ENCODE data around the gene FES. TPM values are rescaled to one million over a fixed set of nuclear protein-coding genes. Genes with fewer than 3 reads are reported as not detected.

The FES gene
- total and polyA plus RNA-seq, 9 donors: 2.2 to 37.2 (median 24.8) TPM

DNA sequence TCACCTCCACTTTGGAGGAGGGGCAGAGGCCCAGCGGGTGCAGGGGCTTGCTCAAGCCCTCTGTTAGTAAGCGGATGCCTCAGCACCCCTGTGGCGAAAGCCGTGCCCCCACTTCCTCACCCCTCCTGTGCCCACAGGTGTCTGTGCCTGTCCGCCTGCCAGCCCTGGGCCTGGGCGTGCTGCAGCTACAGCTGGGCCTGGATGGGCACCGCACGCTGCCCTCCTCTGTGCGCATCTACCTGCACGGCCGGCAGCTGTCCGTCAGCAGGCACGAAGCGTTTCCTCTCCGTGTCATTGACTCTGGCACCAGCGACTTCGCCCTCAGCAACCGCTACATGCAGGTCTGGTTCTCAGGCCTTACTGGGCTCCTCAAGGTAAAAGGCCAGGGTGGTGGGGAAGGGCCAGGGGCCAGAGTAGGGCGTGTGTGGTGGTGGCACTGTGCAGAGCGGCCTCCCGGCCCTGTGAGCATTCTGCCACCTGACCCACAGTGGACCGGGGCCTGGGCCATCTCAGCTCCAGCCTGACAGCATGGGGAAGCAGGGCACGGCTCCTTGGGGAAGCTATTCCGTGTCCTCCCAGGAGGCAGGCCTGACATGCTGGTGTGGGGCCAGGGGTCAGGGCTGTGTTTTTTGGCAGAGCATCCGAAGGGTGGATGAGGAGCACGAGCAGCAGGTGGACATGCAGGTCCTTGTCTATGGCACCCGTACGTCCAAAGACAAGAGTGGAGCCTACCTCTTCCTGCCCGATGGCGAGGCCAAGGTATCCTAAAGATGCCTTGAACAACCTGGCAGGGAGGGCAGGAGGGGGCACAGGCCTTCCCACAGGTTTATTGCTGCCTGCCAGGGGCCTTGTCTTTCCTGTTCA is 27.8 kb downstream of the FES start:
- Histone ChIP-seq H3K27me3 (no peaks in the 10 kb centered on the region), H3K9me3 (no peaks in the 10 kb centered on the region), H3K27ac (no peak overlapping the region), H3K4me1 (ENCODE audit: insufficient read depth) (no peaks in the 10 kb centered on the region), H3K36me3 (no peaks in the 10 kb centered on the region), H3K4me3 (no peak overlapping the region)
- no peak for DNase-seq
- 87 to 92% (median 89%) methylated on average over 29 to 30 of the region's 30 CpGs for WGBS, 3 donors
- TF ChIP-seq, protein P1, sequence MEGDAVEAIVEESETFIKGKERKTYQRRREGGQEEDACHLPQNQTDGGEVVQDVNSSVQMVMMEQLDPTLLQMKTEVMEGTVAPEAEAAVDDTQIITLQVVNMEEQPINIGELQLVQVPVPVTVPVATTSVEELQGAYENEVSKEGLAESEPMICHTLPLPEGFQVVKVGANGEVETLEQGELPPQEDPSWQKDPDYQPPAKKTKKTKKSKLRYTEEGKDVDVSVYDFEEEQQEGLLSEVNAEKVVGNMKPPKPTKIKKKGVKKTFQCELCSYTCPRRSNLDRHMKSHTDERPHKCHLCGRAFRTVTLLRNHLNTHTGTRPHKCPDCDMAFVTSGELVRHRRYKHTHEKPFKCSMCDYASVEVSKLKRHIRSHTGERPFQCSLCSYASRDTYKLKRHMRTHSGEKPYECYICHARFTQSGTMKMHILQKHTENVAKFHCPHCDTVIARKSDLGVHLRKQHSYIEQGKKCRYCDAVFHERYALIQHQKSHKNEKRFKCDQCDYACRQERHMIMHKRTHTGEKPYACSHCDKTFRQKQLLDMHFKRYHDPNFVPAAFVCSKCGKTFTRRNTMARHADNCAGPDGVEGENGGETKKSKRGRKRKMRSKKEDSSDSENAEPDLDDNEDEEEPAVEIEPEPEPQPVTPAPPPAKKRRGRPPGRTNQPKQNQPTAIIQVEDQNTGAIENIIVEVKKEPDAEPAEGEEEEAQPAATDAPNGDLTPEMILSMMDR (IDR thresholded peaks at IDR 0.05): no peak
- TF ChIP-seq EP300 (IDR thresholded peaks at IDR 0.05): no peak
- intact Hi-C loops (cut with DNase I): no loop called here

DNA sequence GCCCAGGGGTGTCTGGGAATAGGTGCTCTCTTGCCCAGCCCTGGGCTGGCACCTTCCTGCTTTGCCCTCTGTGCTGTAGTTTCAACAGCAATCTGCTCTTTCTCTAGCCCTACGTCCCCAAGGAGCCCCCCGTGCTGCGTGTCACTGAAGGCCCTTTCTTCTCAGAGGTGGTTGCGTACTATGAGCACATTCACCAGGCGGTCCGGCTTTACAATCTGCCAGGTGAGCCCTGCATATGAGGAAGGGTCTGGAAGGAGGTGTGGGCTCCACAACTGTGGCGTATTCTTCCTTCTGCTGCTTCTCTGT is 28.4 kb downstream of the FES start:
- TF ChIP-seq, protein P1 (IDR thresholded peaks at IDR 0.05): no peak
- TF ChIP-seq EP300 (IDR thresholded peaks at IDR 0.05): no peak
- TF ChIP-seq POLR2A (IDR thresholded peaks at IDR 0.05): no peak
- Histone ChIP-seq H3K36me3 (no peaks in the 10 kb centered on the region), H3K27ac (no peak overlapping the region), H3K4me3 (no peak overlapping the region), H3K4me1 (ENCODE audit: insufficient read depth) (no peaks in the 10 kb centered on the region), H3K9me3 (no peaks in the 10 kb centered on the region), H3K27me3 (no peaks in the 10 kb centered on the region)
- DNase-seq: no peak
- intact Hi-C loops (cut with DNase I): no loop called here
- WGBS, 3 donors: 90 to 95% (median 94%) methylated on average over 7 of the region's 7 CpGs

DNA sequence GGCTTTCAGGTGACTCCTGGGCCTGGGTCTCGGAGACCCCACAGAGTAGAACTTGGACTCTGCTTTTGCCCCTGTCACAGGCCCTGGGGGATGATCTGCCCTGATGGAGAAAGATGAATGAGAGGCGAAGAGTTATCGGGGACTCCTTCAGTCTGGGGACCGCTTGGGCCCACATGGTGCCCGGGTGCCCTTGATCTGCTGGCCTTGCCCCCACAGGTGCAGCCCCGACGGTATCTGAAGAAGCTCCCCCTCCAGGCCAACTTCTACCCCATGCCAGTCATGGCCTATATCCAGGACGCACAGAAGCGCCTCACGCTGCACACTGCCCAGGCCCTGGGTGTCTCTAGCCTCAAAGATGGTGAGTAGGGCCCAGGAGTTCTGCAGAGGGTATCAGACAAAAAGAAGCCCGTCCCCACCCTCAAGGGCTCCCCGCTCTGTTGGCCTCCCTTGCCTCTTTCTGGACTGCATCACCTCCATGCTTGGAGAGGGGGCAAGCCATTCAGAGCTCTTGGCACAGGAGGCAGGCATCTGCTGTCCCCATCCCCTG is 29.2 kb downstream of the FES start:
- H3K9me3 ChIP-seq: no peaks in the 10 kb centered on the region
- intact Hi-C loops (cut with DNase I): no loop called here
- no peak overlapping the region for H3K4me3 ChIP-seq
- H3K27me3 ChIP-seq: no peaks in the 10 kb centered on the region
- TF ChIP-seq, protein P1 (IDR thresholded peaks at IDR 0.05): no peak
- TF ChIP-seq EP300 (IDR thresholded peaks at IDR 0.05): no peak
- no peak for TF ChIP-seq POLR2A (IDR thresholded peaks at IDR 0.05)
- H3K4me1 ChIP-seq (ENCODE audit: insufficient read depth): no peaks in the 10 kb centered on the region
- no peaks in the 10 kb centered on the region for H3K36me3 ChIP-seq
- no peak for DNase-seq
- WGBS, 3 donors: 88 to 93% (median 89%) methylated on average over 12 of the region's 12 CpGs
- H3K27ac ChIP-seq: no peak overlapping the region

DNA sequence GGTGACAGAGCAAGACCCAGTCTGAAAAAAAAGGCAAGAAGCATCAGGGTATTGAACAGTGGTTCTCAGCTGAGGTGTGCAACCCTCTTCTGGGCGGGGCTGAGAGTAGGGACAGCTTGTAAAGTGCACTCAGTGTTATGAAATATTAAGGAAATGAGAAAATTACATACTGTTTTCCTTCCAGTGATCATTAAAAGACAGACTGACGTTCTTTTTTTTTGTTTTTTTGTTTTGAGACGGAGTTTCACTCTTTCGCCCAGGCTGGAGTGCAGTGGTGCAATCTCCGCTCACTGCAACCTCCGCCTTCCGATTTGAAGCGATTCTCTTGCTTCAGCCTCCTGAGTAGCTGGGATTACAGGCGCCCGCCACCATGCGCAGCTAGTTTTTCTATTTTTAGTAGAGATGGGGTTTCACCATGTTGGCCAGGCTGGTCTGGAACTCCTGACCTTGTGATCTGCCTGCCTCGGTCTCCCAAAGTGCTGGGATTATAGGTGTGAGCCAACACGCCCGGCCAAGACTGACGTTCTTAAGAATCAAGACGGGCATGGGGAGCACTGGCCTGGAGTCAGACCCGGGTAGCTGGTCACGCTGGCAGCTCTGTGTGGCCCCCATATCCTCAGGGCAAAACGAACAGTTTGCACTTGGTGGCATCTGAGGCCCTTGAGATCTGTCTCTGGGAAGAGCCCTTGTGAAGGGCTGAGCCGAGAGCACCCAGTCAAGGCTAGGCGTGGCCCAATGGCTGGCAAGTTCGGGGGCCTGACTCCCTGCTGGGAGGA is 30.2 kb downstream of the FES start:
- Histone ChIP-seq H3K27me3 (no peaks in the 10 kb centered on the region), H3K4me1 (ENCODE audit: insufficient read depth) (no peaks in the 10 kb centered on the region), H3K27ac (no peak overlapping the region), H3K9me3 (no peaks in the 10 kb centered on the region), H3K36me3 (no peaks in the 10 kb centered on the region), H3K4me3 (no peak overlapping the region)
- intact Hi-C loops (cut with DNase I): no loop called here
- TF ChIP-seq POLR2A (IDR thresholded peaks at IDR 0.05) (no peak), EP300 (IDR thresholded peaks at IDR 0.05) (no peak)
- TF ChIP-seq, protein P1 (IDR thresholded peaks at IDR 0.05): no peak
- DNase-seq: no peak
- 90 to 92% (median 92%) methylated on average over 22 of the region's 22 CpGs for WGBS, 3 donors
